CD4-positive, alpha-beta T cell treated with Interleukin-10 for 1 hour (primary cell): ENCODE measurements around the gene SCAMP3.
"Not testable (repeated sequence)": the region's sequence is repeated elsewhere in the genome, so short reads cannot be mapped to it uniquely, and the experiment has no call there.

ENCODE experiments used
- DNase-seq: peaks from one replicate; pipeline ENCODE4 v3.0.0-alpha.2; 2020

The SCAMP3 gene

DNA sequence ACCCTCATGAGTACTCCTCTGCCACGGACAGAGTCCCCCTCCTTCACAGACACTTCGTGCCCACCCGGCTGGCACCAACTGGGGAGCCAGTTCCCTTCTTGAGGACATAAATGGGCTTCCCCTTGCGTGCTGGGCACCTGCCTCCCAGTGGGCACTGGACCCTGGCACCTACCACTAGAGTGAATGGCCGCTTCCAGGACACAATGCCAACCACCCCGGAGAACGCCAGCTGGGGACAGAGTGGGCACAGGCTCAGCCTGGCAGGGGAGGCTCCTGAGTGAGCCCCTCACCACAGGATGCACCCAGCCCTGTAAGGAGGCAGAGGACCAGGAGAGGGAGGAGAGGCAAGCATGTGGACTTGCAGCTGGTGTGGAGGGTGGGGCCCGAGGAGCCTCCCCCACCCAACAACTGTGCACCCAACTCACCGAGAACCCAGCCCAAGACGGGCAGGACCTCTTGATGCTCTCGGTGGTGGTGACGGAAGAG, 7.9 kb downstream of the SCAMP3 start:
- DNase-seq: no peak

DNA sequence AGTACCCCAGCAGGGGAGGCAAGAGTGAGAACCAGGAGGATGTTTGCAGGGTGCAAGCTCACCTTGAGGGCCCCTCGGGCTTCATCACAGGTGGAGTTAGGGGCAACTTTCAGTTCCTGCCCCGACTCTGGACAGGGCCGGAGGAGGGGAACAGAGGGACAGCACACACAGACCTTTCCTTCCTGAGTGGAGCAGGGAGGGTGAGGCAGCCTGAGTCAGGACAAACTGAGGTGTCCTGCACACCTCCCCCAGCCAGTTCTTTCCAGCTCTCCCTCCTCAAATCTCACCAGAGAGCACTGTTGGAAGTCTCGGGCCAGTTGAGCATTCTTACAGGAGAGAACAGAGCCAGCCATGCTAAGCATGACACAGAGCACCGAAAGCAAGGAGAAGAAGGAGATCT, 8.4 kb downstream of the SCAMP3 start:
- no peak for DNase-seq

DNA sequence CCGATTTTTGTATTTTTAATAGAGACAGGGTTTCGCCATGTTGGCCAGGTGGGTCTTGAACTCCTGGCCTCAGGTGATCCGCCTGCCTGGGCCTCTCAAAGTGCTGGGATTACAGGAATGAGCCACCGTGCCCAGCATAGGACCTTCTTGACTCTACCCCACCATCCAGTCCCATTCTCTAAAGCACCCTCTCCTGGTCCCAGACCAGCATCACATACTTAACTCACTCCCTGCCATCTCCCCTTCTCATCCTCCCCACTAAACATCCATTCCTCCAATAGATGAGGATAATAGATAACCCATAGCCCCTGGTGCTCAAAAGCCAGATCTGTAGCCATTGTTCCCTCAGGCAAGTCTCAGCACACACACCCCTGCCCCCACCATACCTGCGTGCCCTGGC, 9.0 kb downstream of the SCAMP3 start:
- DNase-seq: no peak

- DNase-seq: no peak
Observed at GRCh38 chr1:155251566-155251965, 10.6 kb downstream of the SCAMP3 start.

GRCh38 chr1:155250633-155251449, 11.3 kb downstream of the SCAMP3 start:
- peak; percentile 95 for DNase-seq

DNA sequence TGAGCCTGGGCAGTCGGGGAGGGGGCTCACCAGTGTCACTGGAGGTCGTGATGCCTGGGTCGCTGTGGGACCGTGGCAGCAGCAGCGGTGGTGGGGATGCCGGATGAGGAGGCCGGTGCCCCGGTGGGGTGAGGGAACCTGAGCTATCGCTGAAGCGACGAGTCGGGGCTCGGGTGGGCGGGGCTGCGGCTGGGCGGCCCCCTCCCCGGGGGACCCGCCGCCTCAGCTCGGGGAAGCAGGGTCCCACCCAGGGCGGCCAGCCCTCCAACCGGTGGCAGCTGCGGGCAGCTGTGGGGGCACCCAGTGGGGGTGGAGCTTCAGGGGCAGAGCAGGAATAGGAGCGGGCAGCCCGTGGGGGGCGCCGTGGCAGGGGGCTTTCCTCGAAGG, 11.9 kb downstream of the SCAMP3 start:
- DNase-seq: peak; percentile 24

GRCh38 chr1:155247667-155248553, 14.2 kb downstream of the SCAMP3 start:
- DNase-seq: no peak

- DNase-seq: not testable (repeated sequence)
Observed at GRCh38 chr1:155246796-155247195, 15.4 kb downstream of the SCAMP3 start.

DNA sequence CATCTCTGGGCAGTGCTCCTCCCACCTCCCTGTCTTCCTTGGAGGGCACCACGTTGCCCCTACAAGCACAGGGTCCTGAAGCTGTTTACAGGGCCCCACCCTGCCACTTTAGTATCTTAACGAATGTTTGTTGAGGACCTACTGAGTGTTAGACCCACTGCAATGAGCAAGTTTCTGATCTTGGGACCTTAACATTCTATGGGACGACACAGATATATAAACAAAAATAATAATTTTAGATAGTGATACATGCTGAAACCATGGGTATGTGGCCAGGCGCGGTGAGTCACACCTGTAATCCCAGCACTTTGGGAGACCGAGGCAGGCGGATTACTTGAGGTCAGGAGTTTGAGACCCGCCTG, 17.0 kb downstream of the SCAMP3 start:
- DNase-seq: no peak

- peak; percentile 98 for DNase-seq
Observed at GRCh38 chr1:155244368-155245162, 17.6 kb downstream of the SCAMP3 start.

DNA sequence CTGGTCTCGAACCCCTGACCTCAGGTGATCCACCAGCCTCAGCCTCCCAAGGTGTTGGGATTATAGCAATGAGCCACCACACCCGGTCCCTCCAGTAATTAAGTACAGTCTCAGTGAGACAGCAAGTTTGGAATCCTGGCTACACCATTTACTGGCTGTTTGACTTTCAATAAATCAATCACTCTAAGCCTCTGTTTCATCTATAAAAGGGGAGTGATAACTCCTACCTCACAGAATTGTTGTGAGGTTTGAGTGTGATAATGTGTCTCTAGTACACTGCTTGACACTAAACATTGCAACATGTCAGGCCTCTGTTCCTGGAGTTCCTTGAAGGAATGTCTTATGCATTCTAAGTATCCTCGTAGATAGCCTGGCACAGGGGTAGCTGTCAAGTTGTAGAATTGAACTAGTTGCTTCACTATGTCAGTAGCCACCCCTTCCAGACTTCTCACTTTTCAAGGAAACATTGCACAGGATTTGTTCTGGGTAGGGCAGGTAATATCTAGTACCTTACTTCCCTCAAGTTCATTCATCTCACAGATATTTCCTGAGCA, 19.3 kb downstream of the SCAMP3 start:
- no peak for DNase-seq

DNA sequence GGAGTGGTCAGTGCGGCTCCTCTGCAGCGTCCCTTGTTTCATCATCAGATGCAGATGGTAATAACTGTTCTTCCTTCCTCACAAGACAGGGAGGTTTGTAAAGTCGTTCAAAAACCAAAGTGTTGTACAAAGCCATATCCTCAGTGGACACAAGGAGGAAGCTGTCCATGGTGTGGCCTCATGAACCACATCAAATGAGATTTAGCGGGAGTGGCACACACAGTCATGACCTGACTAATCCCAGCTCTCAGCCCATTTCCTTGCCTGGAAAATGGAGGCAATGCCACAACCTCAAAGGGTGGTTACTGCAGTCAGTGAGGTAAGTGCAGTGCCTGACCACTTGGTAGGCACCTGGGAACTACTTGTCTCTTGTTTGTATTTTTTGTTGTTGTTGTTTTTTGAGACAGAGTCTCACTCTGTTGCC, 20.3 kb downstream of the SCAMP3 start:
- DNase-seq: peak; percentile 25

DNA sequence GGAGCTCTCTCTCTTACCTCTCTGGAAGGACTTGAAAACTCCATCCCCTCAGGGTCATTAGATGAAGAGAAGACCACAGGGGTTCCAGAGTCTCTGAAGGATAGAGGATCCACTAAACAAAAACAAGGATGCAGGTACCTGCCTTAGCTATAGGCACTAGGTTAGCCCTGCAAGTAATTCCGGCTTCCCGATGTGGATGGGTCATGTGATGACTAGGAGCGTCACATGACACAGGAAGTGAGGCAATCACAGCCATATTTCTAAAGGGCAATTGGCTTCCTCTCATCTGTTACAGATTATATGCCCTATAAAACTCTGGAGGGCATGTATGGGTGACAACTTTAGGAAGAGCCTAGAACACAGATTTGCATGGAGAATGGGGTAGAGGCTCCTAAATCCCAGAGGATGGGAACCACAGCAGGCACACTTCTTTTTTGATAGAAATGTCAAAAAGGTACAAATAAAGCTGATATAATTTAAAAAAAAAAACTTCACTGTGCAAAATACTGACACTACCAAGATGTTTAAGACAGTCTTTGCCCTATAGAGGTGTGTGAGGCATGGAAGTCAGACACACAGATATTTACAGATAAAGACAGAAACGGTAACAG, 21.0 kb downstream of the SCAMP3 start:
- peak; percentile 83 for DNase-seq

DNA sequence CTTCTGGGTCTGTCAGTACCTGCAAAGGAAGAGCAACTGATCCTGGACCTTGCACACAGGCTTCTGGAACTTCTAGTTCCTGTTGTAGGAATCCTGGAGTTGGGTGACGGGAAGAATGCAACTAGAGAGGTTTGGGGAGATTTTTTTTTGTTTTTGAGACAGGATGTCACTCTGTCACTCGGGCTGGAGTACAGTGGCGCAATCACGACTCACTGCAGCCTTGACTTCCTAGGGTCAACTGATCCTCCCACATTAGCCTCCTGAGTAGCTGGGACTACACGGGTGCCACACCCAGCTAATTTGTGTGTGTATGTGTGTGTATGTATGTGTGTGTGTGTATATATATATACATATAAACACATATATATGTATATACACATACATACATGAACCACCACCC, 25.7 kb downstream of the SCAMP3 start:
- DNase-seq: no peak

DNA sequence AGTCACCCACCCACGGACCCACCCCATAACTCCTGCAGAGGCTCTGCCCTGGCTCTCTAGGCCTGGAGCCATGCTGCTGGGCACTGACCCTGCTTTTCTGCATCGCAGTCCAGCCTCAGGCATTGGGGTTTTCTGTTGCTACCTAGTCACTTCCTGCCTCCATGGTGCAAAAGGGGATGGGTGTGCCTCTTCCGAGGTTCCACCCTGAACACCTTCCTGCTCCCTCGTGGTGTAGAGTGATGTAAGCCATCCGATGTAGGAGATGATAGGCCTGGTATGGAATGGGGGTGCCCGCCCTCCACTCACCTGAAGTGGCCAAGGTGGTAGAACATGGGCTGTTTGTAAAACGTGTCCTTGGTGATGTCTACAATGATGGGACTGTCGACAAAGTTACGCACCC, 26.8 kb downstream of the SCAMP3 start:
- DNase-seq: peak; percentile 38

DNA sequence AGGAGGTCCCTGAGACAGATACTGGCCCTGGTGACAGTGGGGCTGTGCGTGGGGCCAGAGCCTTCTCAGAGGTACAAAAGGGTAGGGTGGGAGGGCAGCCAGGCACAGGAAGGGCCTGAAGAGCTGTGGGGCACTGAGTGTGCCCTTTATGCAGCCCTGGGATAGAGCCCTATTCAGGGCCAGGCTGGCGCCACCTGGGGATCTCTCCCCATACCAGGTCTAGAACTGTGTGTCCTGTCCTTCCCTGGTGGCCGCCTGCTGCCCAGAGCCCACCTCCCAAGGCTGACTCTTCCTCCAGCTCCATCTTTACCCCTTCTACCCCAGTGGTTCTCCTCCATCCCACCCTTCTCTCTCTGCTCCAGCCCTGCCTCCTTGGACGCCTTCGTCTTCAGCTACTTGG, 28.7 kb downstream of the SCAMP3 start:
- not testable (repeated sequence) for DNase-seq

- DNase-seq: not testable (repeated sequence)
Observed at GRCh38 chr1:155232001-155232978, 29.9 kb downstream of the SCAMP3 start.

DNA sequence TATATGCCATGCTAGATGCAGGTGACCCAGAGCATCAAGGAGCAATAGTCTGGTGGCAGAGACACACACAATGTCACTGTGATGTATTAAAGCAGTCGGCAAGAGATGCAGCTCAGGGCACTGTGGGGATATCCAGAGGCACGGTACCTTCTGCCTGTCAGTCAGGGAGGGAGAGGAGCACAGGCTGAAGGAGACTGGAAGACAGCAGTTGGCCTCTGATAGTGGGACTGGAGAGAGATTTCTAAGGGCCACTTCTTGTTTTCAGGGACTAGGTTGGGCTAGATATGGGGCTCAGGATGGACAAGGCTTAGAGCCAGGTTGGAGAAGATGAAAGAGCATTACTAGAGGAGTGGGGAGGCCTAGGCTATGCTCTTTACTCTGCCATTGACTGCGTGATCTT, 30.9 kb downstream of the SCAMP3 start:
- not testable (repeated sequence) for DNase-seq

GRCh38 chr1:155228096-155228427, 34.1 kb downstream of the SCAMP3 start:
- DNase-seq: no peak

GRCh38 chr1:155227261-155228095, 34.7 kb downstream of the SCAMP3 start:
- peak; percentile 99 for DNase-seq
